ENCODE results near the gene AFAP1.

DNA sequence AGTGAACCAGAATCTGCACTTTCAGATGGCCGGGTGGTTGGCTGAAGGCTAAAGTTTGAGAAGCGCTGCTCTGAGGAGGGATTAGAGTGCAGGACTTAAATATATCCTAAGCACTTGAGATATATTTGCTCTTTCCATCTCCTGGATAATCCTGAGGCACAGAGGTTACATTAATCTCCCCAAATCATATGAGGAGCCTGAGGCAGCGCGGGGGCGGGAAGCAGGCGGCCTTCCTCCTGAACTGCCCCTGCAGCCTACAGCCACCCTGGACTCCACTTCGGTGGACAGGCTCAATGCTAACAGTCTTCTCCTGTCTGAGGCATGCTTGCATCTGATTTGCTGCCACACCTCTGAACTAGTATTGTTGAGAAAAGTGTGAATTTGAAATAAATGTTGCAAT, 72.5 kb downstream of the AFAP1 start:
- no peak for TF ChIP-seq POLR2A (IDR thresholded peaks at IDR 0.05)
- TF ChIP-seq, protein P1, sequence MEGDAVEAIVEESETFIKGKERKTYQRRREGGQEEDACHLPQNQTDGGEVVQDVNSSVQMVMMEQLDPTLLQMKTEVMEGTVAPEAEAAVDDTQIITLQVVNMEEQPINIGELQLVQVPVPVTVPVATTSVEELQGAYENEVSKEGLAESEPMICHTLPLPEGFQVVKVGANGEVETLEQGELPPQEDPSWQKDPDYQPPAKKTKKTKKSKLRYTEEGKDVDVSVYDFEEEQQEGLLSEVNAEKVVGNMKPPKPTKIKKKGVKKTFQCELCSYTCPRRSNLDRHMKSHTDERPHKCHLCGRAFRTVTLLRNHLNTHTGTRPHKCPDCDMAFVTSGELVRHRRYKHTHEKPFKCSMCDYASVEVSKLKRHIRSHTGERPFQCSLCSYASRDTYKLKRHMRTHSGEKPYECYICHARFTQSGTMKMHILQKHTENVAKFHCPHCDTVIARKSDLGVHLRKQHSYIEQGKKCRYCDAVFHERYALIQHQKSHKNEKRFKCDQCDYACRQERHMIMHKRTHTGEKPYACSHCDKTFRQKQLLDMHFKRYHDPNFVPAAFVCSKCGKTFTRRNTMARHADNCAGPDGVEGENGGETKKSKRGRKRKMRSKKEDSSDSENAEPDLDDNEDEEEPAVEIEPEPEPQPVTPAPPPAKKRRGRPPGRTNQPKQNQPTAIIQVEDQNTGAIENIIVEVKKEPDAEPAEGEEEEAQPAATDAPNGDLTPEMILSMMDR (IDR thresholded peaks at IDR 0.05) = no peak

All from Peyer's patch (tissue), 4 donors.